Measurements from ENCODE around the gene NR1H2. TPM values are rescaled to one million over a fixed set of nuclear protein-coding genes. Genes with fewer than 3 reads are reported as not detected.

NR1H2 gene
- polyA plus RNA-seq, 3 donors: 77.1 to 111 (median 78.9) TPM

- intact Hi-C loops (cut with micrococcal nuclease): loop anchor here in 1 of 2 donors (5.0 kb wide), 1 partner anchor 132 kb away; the partner anchor contains the start of genes ASPDH and JOSD2
- 89% methylated on average over 10 of the region's 11 CpGs for WGBS (ENCODE audit: insufficient coverage)
Measured at GRCh38 chr19:50380137-50380536, 3.9 kb downstream of the NR1H2 start.

GRCh38 chr19:50380751-50381151 lies 4.5 kb downstream of the NR1H2 start:
- H2AFZ ChIP-seq (ENCODE audit: insufficient read depth, low read depth, low read length, poor library complexity, severe bottlenecking): no peak overlapping the region
- peak overlapping the region in 2 of 7 donors; percentile 30 to 54 for H3K27ac Mint-ChIP-seq
- peaks cover 34% of the 10 kb centered on the region for H3K4me1 Mint-ChIP-seq
- TF ChIP-seq, protein P1, sequence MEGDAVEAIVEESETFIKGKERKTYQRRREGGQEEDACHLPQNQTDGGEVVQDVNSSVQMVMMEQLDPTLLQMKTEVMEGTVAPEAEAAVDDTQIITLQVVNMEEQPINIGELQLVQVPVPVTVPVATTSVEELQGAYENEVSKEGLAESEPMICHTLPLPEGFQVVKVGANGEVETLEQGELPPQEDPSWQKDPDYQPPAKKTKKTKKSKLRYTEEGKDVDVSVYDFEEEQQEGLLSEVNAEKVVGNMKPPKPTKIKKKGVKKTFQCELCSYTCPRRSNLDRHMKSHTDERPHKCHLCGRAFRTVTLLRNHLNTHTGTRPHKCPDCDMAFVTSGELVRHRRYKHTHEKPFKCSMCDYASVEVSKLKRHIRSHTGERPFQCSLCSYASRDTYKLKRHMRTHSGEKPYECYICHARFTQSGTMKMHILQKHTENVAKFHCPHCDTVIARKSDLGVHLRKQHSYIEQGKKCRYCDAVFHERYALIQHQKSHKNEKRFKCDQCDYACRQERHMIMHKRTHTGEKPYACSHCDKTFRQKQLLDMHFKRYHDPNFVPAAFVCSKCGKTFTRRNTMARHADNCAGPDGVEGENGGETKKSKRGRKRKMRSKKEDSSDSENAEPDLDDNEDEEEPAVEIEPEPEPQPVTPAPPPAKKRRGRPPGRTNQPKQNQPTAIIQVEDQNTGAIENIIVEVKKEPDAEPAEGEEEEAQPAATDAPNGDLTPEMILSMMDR (IDR thresholded peaks at IDR 0.05): no peak
- H3K36me3 ChIP-seq (replicated peaks in 1 of 2; ENCODE audit: control insufficient read depth in 1 of 2, insufficient read depth in 2 of 2, low read length in 2 of 2): peaks cover 57 to 59% of the 10 kb centered on the region in 2 donors
- peaks cover 47 to 57% of the 10 kb centered on the region in 2 donors for H3K36me3 Mint-ChIP-seq
- no peaks in the 10 kb centered on the region for H3K27me3 ChIP-seq (ENCODE audit: control insufficient read depth in 2 of 2, insufficient read depth in 2 of 2, low read length in 2 of 2)
- 98% methylated on average over 6 of the region's 8 CpGs for WGBS (ENCODE audit: insufficient coverage)
- H3K4me1 ChIP-seq (ENCODE audit: control insufficient read depth in 1 of 2, insufficient read depth in 2 of 2, low read length in 2 of 2): peaks cover 29 to 41% of the 10 kb centered on the region in 2 donors
- H3K27ac ChIP-seq (ENCODE audit: low read depth in 1 of 2, low read length in 2 of 2): no peak overlapping the region
- no peak overlapping the region for H3K9ac ChIP-seq (ENCODE audit: insufficient read depth, low read length, poor library complexity, severe bottlenecking)
- no peak overlapping the region for H3K4me2 ChIP-seq (replicated peaks; ENCODE audit: extremely low read depth, low read length, poor library complexity, severe bottlenecking)
- peaks cover 0 to 5% (median 3%) of the 10 kb centered on the region in 3 donors for H3K27me3 Mint-ChIP-seq (ENCODE audit: low read depth in 3 of 3)
- peaks cover 36% of the 10 kb centered on the region for H3K79me2 ChIP-seq (ENCODE audit: insufficient read depth, low read length)
- no peak for DNase-seq
- H3K9me3 ChIP-seq (replicated peaks in 1 of 2; ENCODE audit: control insufficient read depth in 1 of 2, insufficient read depth in 1 of 2, low read length in 2 of 2): no peaks in the 10 kb centered on the region
- intact Hi-C loops (cut with micrococcal nuclease): loop anchor here in 1 of 2 donors (5.0 kb wide), 1 partner anchor 132 kb away; the partner anchor contains the start of genes ASPDH and JOSD2
- no peak overlapping the region for H3K4me3 ChIP-seq (replicated peaks in 1 of 3; ENCODE audit: low read depth in 2 of 3, low read length in 3 of 3)
- H3K4me3 Mint-ChIP-seq: no peak overlapping the region
- peaks cover 69% of the 10 kb centered on the region for H4K20me1 ChIP-seq (ENCODE audit: insufficient read depth, low read length)
- peaks cover 0 to 3% (median 0%) of the 10 kb centered on the region in 7 donors for H3K9me3 Mint-ChIP-seq

More at GRCh38 chr19:50380137-50380536, 3.9 kb downstream of the NR1H2 start:
- H3K27me3 Mint-ChIP-seq (ENCODE audit: low read depth in 3 of 3): peaks cover 0 to 5% (median 3%) of the 10 kb centered on the region in 3 donors
- no peak for DNase-seq
- peaks cover 57 to 59% of the 10 kb centered on the region in 2 donors for H3K36me3 ChIP-seq (replicated peaks in 1 of 2; ENCODE audit: control insufficient read depth in 1 of 2, insufficient read depth in 2 of 2, low read length in 2 of 2)
- no peak overlapping the region for H2AFZ ChIP-seq (ENCODE audit: insufficient read depth, low read depth, low read length, poor library complexity, severe bottlenecking)
- H3K9ac ChIP-seq (ENCODE audit: insufficient read depth, low read length, poor library complexity, severe bottlenecking): no peak overlapping the region
- TF ChIP-seq, protein P1 (IDR thresholded peaks at IDR 0.05): no peak
- no peak overlapping the region for H3K27ac ChIP-seq (ENCODE audit: low read depth in 1 of 2, low read length in 2 of 2)
- H3K9me3 ChIP-seq (replicated peaks in 1 of 2; ENCODE audit: control insufficient read depth in 1 of 2, insufficient read depth in 1 of 2, low read length in 2 of 2): no peaks in the 10 kb centered on the region
- H3K4me3 Mint-ChIP-seq: no peak overlapping the region
- H3K27ac Mint-ChIP-seq: peak overlapping the region in 1 of 7 donors; percentile 60
- peaks cover 30% of the 10 kb centered on the region for H3K79me2 ChIP-seq (ENCODE audit: insufficient read depth, low read length)
- H3K9me3 Mint-ChIP-seq: peaks cover 0 to 3% (median 0%) of the 10 kb centered on the region in 7 donors
- peaks cover 29% of the 10 kb centered on the region for H3K4me1 Mint-ChIP-seq
- H3K36me3 Mint-ChIP-seq: peaks cover 47 to 57% of the 10 kb centered on the region in 2 donors
- H3K4me3 ChIP-seq (replicated peaks in 1 of 3; ENCODE audit: low read depth in 2 of 3, low read length in 3 of 3): no peak overlapping the region
- H3K4me2 ChIP-seq (replicated peaks; ENCODE audit: extremely low read depth, low read length, poor library complexity, severe bottlenecking): no peak overlapping the region
- peaks cover 69% of the 10 kb centered on the region for H4K20me1 ChIP-seq (ENCODE audit: insufficient read depth, low read length)
- H3K27me3 ChIP-seq (ENCODE audit: control insufficient read depth in 2 of 2, insufficient read depth in 2 of 2, low read length in 2 of 2): no peaks in the 10 kb centered on the region
- H3K4me1 ChIP-seq (ENCODE audit: control insufficient read depth in 1 of 2, insufficient read depth in 2 of 2, low read length in 2 of 2): peaks cover 24 to 38% of the 10 kb centered on the region in 2 donors

Measured in CD14-positive monocyte (primary cell).